ENCODE measurements around the gene GREM2.

The GREM2 gene

DNA sequence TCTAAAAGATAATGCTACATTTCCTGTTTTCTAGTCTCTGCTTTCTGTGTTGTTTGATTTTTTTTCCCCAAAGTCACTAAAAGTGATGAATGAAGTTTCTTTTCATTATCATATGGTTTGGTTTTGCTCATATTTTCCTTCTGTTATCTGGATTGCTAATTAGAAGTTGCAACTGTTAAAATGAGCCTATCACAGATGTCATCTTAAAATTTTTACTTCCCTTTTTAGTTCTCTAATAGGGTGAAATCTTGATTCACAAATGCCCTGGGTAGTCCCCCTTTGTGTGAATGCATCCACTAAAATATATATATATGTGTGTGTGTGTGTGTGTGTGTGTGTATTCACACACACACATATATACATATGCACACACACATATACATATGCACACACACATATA lies 144.1 kb downstream of the GREM2 start:
- DNase-seq (ENCODE audit: extremely low spot score, insufficient read length, low read depth), result no peak
- no peak for FAIRE-seq

DNA sequence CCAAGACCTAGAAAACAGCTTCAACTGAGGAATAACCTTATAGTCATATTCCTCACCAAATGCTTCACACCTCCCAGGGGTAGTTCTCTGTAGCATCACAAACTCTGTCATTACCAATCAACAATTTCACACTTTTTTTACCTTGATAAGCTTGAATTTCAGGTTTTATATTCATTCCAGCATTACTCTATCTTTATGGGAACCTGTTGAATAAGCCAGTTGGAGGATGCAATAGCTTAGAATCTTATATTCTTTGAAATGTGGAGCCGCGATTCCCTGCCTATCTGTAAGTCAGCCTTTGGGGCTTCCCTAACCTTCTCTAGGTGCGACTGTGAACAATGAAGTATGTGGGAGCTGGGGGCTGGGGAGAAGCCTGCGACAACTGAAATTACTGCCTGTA lies 145.4 kb downstream of the GREM2 start:
- DNase-seq (ENCODE audit: extremely low spot score, insufficient read length, low read depth) (no peak), FAIRE-seq (no peak)

DNA sequence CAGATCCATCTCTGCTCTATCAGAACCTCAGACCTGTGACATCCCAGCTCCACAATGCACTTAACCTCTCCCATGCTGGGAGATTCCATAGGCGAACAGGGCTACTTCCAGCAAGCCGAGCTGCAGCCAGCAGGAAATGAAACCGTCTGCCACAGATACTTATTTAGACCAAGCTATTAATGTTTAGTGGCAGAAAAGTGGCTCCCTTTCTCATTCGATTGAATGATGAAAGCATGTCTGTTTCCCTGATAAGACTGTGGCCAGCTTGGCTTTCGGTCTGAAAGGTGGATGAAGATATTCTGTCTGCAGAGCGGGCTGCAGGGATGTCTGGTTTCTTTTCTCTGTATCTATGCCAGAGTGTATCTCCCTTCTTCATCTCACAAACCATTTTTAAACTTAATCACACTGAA lies 146.4 kb downstream of the GREM2 start:
- FAIRE-seq, result no peak
- no peak for DNase-seq (ENCODE audit: extremely low spot score, insufficient read length, low read depth)

DNA sequence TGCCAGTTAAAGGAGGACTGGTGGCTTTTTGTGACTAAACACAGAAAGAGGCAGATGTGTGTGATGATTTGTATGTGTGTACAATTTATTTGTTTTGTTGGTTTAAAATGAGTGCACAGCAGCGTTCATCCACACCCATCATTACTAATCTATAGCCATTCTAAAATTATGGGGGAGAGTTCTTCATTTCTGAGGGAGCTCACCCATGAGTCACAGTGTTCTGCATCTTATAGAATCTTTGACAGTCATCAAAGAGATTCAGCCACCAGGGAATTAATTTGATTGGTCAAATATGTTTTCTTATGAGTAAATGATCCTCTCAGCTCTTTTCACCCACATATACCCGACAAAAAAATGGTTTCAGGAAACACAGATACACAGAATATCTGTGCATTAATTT lies 147.9 kb downstream of the GREM2 start:
- FAIRE-seq (no peak), DNase-seq (ENCODE audit: extremely low spot score, insufficient read length, low read depth) (no peak)

DNA sequence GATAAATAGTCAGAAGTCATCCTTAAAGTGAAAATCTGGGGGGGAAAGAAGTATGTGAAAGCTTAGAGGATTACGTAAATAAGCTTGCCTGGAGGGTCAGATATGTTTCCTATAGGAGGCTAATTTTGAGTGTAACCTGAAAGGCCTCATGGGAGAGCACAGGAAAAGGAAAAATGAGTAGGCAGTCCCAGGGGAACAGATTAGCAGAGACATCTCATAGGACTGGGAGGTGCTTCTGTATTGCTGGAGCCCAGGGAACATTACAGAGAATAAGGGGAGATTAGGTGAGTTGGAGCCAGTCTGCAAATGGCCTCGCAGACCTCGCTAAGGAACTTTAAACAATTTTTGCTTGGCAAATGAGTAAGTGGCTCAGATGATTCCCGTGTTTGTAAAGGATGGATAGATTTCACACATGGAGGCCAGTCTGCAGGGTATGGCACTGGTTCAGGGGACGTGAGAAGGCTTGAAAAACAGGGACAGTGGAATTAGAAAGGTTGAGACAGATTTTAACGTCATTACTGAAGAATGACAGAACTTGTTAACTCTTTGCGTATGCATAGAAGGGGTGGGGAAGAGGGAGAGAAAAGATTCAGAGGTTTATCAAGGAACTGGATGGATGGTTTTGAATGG lies 149.1 kb downstream of the GREM2 start:
- DNase-seq (ENCODE audit: extremely low spot score, insufficient read length, low read depth) (no peak), FAIRE-seq (no peak)

DNA sequence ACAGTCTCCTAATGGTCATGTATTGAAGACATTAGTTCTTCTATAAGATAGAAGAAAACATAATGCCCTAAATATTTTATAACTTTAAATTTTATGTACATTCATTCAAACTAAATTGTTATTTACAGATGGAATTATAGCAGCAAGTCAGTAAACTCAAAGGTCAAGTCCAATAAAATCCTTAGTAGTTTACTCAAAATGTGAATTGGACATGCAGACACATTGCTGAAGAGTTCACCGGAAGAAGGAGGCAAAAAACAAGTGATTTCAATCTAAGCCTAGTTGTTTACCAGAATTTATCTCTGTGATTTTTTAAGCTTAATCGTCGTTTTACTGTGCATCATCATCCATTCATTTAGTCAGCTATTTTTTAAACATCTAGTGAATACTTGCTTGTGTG lies 149.7 kb downstream of the GREM2 start:
- DNase-seq (ENCODE audit: extremely low spot score, insufficient read length, low read depth) (no peak), FAIRE-seq (no peak)

DNA sequence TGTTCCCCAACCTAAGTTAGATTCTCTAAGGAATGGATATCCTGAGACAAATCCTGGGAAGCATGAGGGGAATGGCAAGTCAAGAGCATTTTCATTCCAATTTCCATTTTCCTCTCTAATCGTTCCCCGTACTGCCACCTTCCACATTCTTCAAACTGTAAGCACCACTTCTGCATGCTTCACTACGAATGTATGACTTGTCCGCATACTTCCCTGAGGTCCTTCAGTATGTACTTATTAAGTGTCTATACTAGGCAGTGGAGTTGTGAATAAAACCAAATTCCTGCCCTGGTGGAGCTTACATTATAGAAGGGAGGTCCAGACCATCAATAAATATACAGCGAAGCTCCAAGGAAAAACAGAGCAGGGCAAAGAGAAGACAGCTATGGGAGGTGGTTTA lies 154.8 kb downstream of the GREM2 start:
- no peak for DNase-seq (ENCODE audit: extremely low spot score, insufficient read length, low read depth)
- no peak for FAIRE-seq

DNA sequence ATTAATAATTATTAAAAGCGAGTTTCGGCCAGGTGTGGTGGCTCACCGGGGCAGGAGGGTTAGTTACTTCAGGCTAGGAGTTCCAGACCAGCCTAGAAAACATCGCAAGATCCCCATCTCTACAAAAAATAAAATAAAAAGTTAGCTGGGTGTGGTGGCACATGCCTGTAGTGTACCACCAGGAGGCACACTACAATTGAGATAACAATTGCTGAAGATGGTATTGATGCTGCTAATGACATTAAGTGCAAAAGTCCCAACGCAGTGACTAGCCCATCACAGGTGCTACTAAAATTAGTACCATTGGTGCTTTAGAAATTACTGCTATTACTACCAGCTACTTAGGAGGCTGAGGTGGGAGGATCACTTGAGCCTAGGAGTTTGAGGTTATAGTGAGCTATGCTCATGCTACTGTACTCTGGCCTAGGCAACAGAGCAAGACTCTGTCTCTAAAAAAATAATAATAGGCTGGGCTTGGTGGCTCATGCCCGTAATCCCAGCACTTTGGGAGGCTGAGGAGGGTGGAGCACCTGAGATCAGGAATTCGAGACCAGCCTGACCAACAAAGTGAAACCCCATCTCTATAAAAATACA lies 156.6 kb downstream of the GREM2 start:
- FAIRE-seq (no peak), DNase-seq (ENCODE audit: extremely low spot score, insufficient read length, low read depth) (no peak)

DNA sequence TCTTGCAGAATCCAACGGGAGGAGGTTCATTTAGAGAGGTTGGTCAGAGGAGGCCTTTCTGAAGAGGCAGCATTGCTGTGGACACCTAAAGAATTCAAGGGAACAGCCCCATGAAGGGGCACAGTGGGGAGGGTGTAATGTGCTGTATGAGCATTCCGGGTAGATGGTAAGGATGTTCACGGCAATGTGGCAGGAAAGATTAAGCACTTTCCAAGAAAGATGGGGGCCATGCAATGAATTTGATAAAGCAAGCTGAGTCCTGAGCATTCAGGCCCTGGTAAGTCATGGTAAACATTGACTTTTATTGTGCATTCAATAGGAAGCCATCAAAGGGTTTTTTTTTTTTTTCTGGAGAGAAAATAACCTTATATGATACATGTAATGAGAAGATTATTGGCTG lies 166.6 kb downstream of the GREM2 start:
- FAIRE-seq (no peak), DNase-seq (ENCODE audit: extremely low spot score, insufficient read length, low read depth) (no peak)

DNA sequence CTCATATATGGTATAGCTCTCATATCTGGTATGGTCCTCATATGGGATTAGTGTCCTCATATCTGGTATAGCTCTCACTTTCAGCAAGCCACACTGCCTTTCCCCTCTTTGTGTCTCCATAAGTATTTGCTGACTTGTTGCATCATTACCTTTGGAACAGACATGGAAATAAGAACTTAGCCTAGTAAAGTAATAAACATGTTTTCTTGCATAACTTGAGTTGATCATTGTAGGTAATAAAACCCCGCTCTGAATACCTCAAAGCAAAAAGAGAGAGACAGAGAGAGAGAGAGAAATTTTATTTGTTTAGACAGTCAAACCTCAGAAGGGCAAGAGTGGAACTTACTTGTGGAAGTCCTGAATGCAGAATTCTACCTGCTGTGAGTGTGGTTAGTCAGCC lies 170.3 kb downstream of the GREM2 start:
- DNase-seq (ENCODE audit: extremely low spot score, insufficient read length, low read depth) (no peak), FAIRE-seq (no peak)
